ENCODE results near the gene CARD11.

Gene CARD11

DNA sequence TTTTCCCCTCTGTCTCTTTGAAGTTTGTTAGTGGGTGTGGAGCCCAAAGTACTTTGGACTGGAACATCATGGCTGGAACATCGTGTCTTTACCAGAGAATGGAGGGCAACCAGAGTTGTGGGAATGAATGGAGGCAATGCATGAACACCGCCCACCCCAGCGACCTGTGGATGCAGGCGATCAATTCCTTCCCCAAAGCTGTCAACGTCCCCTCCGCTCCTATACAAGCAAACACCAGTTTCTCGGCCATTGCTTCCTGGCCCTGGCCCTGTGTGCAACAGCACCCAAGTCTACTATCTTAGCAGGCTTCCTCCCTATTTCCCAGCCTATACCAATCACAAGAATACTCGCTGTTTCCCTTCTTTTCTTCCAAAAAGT, 62.6 kb downstream of the CARD11 start:
- no peak for DNase-seq
- TF ChIP-seq, protein P1, sequence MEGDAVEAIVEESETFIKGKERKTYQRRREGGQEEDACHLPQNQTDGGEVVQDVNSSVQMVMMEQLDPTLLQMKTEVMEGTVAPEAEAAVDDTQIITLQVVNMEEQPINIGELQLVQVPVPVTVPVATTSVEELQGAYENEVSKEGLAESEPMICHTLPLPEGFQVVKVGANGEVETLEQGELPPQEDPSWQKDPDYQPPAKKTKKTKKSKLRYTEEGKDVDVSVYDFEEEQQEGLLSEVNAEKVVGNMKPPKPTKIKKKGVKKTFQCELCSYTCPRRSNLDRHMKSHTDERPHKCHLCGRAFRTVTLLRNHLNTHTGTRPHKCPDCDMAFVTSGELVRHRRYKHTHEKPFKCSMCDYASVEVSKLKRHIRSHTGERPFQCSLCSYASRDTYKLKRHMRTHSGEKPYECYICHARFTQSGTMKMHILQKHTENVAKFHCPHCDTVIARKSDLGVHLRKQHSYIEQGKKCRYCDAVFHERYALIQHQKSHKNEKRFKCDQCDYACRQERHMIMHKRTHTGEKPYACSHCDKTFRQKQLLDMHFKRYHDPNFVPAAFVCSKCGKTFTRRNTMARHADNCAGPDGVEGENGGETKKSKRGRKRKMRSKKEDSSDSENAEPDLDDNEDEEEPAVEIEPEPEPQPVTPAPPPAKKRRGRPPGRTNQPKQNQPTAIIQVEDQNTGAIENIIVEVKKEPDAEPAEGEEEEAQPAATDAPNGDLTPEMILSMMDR (IDR thresholded peaks at IDR 0.05; ENCODE audit: low read depth, low read length) = no peak
- Histone ChIP-seq H3K27me3 (no peaks in the 10 kb centered on the region; the same call in 1 of the 2 replicates), H3K9me3 (no peaks in the 10 kb centered on the region), H3K4me1 (no peaks in the 10 kb centered on the region), H3K36me3 (no peaks in the 10 kb centered on the region), H3K4me3 (ENCODE audit: low read depth, low read length) (no peak overlapping the region)

DNA sequence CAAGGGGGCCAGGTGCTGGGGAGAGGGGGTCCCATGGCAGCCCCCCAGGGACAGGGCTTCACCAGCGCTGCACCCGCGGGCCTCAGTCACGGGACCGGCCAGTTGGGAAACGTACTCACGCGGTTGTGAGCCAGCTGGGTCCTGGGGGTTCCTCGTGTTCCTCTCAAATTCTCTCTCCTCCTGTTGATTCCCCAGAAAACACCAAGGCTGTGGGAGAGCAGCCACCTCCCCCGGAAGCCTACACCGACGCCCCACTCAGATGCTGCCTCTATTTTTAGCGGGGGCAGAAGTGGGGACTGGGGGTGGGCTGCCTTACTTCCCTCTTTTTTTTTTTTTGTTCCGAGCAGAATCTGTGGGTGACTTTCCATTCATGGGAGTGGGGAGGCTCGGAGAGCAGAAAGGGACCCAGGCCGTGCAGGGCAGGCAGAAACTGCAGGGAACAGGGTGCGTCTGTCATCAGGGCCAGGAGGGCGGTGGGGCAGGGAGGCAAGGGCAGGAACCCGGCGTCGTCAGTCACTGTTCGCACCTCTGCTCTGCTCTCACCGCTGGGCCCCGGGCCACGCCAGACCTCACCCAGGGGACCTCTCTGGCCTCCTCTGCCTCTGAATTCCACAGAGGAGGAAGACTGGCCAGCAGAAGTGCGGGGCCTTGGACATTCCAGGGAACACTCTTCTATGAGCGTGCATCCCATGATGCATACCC, 63.1 kb downstream of the CARD11 start:
- TF ChIP-seq, protein P1 (IDR thresholded peaks at IDR 0.05; ENCODE audit: low read depth, low read length) = no peak
- H3K27me3 ChIP-seq = no peaks in the 10 kb centered on the region; the same call in 1 of the 2 replicates
- H3K4me1 ChIP-seq = no peaks in the 10 kb centered on the region
- no peak for DNase-seq
- no peaks in the 10 kb centered on the region for H3K36me3 ChIP-seq
- H3K9me3 ChIP-seq = no peaks in the 10 kb centered on the region
- no peak overlapping the region for H3K4me3 ChIP-seq (ENCODE audit: low read depth, low read length)

DNA sequence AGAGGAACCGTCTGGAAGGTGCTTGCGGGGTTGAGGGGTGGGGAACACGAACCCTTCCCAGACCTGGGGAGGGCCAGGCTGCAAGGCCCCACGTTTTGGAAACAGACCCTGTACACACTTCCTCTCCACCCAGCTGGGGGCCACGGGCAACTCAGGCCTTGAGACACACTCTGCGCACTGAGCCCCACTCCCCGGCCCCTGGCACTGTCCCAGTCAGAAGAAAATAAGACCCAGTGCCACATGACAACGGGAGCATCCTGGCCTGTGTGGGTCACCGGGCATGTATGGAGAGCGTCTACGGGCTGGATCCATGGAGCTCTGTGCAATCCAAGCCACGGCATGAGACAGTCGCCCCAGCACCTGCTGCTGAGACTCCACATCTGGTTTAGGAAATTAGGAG, 63.7 kb downstream of the CARD11 start:
- TF ChIP-seq, protein P1 (IDR thresholded peaks at IDR 0.05; ENCODE audit: low read depth, low read length) = no peak
- Histone ChIP-seq H3K4me1 (no peaks in the 10 kb centered on the region), H3K36me3 (no peaks in the 10 kb centered on the region), H3K27me3 (no peaks in the 10 kb centered on the region), H3K9me3 (no peaks in the 10 kb centered on the region), H3K4me3 (ENCODE audit: low read depth, low read length) (no peak overlapping the region)
- DNase-seq = no peak

DNA sequence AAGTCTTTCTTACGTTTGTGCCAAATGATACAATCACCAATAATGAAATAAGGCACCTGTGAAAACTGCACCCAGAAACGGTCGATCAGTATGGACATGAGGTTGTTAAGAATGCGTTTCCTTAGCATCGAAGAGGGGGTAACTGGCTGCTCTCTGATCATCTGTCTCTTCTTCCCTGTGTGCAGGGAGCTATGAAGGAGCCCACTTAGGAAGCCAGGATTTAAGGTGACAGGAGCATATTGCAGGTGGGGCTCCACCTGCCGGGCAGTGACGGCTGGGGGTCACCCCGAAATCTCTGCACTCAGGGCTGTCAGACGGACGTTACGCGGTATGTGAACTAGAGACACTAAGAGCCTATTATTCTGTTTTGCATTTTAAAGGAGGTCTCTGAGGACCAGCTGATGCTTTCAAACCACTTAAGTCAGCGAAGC, 64.5 kb downstream of the CARD11 start:
- no peak for DNase-seq
- Histone ChIP-seq H3K4me1 (no peaks in the 10 kb centered on the region), H3K27me3 (no peaks in the 10 kb centered on the region), H3K4me3 (ENCODE audit: low read depth, low read length) (no peak overlapping the region), H3K9me3 (no peaks in the 10 kb centered on the region), H3K36me3 (no peaks in the 10 kb centered on the region)
- TF ChIP-seq, protein P1 (IDR thresholded peaks at IDR 0.05; ENCODE audit: low read depth, low read length) = no peak

DNA sequence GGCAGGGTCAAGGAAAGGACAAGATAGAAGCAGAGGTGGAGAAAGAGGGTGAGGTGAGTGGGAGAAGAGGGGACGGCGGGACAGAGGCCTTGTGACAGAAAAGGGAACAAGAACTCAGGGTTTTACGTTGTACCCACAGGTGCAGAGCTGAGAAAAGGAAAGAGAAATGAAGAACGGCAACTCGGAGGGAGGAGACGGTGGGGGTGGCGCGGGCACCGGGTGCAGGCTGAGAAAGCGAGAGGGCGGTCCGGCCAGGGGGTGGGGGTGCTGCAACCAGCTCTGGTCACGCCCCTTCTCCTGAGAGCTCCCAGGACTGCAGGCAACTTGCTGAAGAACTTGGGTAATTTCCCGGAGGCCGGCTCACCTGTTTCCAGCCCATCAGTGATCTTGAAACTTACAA, 65.3 kb downstream of the CARD11 start:
- TF ChIP-seq, protein P1 (IDR thresholded peaks at IDR 0.05; ENCODE audit: low read depth, low read length) = no peak
- H3K27me3 ChIP-seq = no peaks in the 10 kb centered on the region
- no peak overlapping the region for H3K4me3 ChIP-seq (ENCODE audit: low read depth, low read length)
- H3K36me3 ChIP-seq = no peaks in the 10 kb centered on the region
- H3K4me1 ChIP-seq = no peaks in the 10 kb centered on the region
- no peaks in the 10 kb centered on the region for H3K9me3 ChIP-seq
- no peak for DNase-seq

DNA sequence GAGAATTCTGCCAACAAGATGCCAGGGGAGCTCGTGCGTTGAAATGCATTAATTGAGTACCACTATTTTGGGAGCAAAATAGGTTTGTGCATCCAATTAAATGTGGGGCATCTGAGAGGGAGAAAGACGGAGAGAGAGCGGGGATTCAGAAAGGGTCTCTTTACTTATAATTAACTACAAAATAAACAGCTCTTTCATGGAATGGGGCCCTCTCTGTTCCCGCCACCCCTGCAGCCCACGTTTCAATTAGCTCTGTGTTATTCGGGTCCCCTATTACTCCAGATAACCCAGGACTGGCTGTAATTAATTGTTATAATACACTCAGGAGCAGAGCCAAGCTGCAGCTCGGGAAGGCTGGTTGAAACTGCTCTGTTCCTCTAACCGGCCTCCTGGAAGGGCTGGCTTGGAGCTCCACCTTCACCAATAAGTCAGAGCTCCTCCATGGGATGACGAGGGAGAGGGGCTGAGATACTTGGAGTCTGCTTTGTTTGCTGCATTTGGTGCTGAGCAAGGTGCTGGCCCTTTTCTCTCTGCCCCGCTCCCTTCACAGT, 67.8 kb downstream of the CARD11 start:
- TF ChIP-seq, protein P1 (IDR thresholded peaks at IDR 0.05; ENCODE audit: low read depth, low read length) = no peak
- Histone ChIP-seq H3K4me3 (ENCODE audit: low read depth, low read length) (no peak overlapping the region), H3K27me3 (no peaks in the 10 kb centered on the region), H3K36me3 (no peaks in the 10 kb centered on the region), H3K9me3 (no peaks in the 10 kb centered on the region), H3K4me1 (no peaks in the 10 kb centered on the region)
- no peak for DNase-seq

Measured in BE2C (cell line).